ENCODE measurements around the gene ZBED5.
"Not testable (repeated sequence)": the region's sequence is repeated elsewhere in the genome, so short reads cannot be mapped to it uniquely, and the experiment has no call there.

ZBED5 gene

GRCh38 chr11:10895285-10895684 lies 37.4 kb upstream of the ZBED5 start:
- WGBS, 2 experiments, result 95 to 100% methylated on average over 2 of the region's 2 CpGs
- Histone ChIP-seq H3K36me3 (ENCODE audit: control insufficient read depth, insufficient read depth, low read length) (no peaks in the 10 kb centered on the region), H3K9me3 (ENCODE audit: control insufficient read depth, low read length) (no peaks in the 10 kb centered on the region), H3K4me1 (ENCODE audit: control insufficient read depth, insufficient read depth, low read length) (no peaks in the 10 kb centered on the region), H3K27ac (ENCODE audit: insufficient read depth, low read depth, low read length, poor library complexity, severe bottlenecking) (no peak overlapping the region), H3K4me3 (ENCODE audit: insufficient read depth, low read depth, low read length) (no peak overlapping the region), H3K27me3 (ENCODE audit: control insufficient read depth, insufficient read depth, low read length, poor library complexity, severe bottlenecking) (no peaks in the 10 kb centered on the region)

- Histone ChIP-seq H3K36me3 (ENCODE audit: control insufficient read depth, insufficient read depth, low read length) (no peaks in the 10 kb centered on the region), H3K4me1 (ENCODE audit: control insufficient read depth, insufficient read depth, low read length) (no peaks in the 10 kb centered on the region), H3K4me3 (ENCODE audit: insufficient read depth, low read depth, low read length) (no peak overlapping the region), H3K27me3 (ENCODE audit: control insufficient read depth, insufficient read depth, low read length, poor library complexity, severe bottlenecking) (no peaks in the 10 kb centered on the region), H3K9me3 (ENCODE audit: control insufficient read depth, low read length) (no peaks in the 10 kb centered on the region), H3K27ac (ENCODE audit: insufficient read depth, low read depth, low read length, poor library complexity, severe bottlenecking) (no peak overlapping the region)
- WGBS, 2 experiments, result 88 to 100% methylated on average over 1 of the region's 1 CpG
Observed at GRCh38 chr11:10894666-10895065, 36.8 kb upstream of the ZBED5 start.

GRCh38 chr11:10893714-10894151 lies 35.9 kb upstream of the ZBED5 start:
- no peak overlapping the region for H3K4me3 ChIP-seq (ENCODE audit: insufficient read depth, low read depth, low read length)
- H3K4me1 ChIP-seq (ENCODE audit: control insufficient read depth, insufficient read depth, low read length), result no peaks in the 10 kb centered on the region
- H3K9me3 ChIP-seq (ENCODE audit: control insufficient read depth, low read length), result no peaks in the 10 kb centered on the region
- no peak overlapping the region for H3K27ac ChIP-seq (ENCODE audit: insufficient read depth, low read depth, low read length, poor library complexity, severe bottlenecking)
- no peaks in the 10 kb centered on the region for H3K36me3 ChIP-seq (ENCODE audit: control insufficient read depth, insufficient read depth, low read length)
- no peaks in the 10 kb centered on the region for H3K27me3 ChIP-seq (ENCODE audit: control insufficient read depth, insufficient read depth, low read length, poor library complexity, severe bottlenecking)

GRCh38 chr11:10892250-10892649 lies 34.4 kb upstream of the ZBED5 start:
- H3K27ac ChIP-seq (ENCODE audit: insufficient read depth, low read depth, low read length, poor library complexity, severe bottlenecking), result no peak overlapping the region

GRCh38 chr11:10891151-10891720 lies 33.4 kb upstream of the ZBED5 start:
- Histone ChIP-seq H3K4me3 (ENCODE audit: insufficient read depth, low read depth, low read length) (no peak overlapping the region), H3K36me3 (ENCODE audit: control insufficient read depth, insufficient read depth, low read length) (no peaks in the 10 kb centered on the region), H3K9me3 (ENCODE audit: control insufficient read depth, low read length) (no peaks in the 10 kb centered on the region), H3K27me3 (ENCODE audit: control insufficient read depth, insufficient read depth, low read length, poor library complexity, severe bottlenecking) (no peaks in the 10 kb centered on the region), H3K27ac (ENCODE audit: insufficient read depth, low read depth, low read length, poor library complexity, severe bottlenecking) (no peak overlapping the region), H3K4me1 (ENCODE audit: control insufficient read depth, insufficient read depth, low read length) (no peaks in the 10 kb centered on the region)
- 92 to 95% methylated on average over 1 of the region's 1 CpG for WGBS, 2 experiments

More at GRCh38 chr11:10892250-10892649, 34.4 kb upstream of the ZBED5 start:
- Histone ChIP-seq H3K27me3 (ENCODE audit: control insufficient read depth, insufficient read depth, low read length, poor library complexity, severe bottlenecking) (no peaks in the 10 kb centered on the region), H3K36me3 (ENCODE audit: control insufficient read depth, insufficient read depth, low read length) (no peaks in the 10 kb centered on the region), H3K4me1 (ENCODE audit: control insufficient read depth, insufficient read depth, low read length) (no peaks in the 10 kb centered on the region), H3K9me3 (ENCODE audit: control insufficient read depth, low read length) (no peaks in the 10 kb centered on the region), H3K4me3 (ENCODE audit: insufficient read depth, low read depth, low read length) (no peak overlapping the region)
- 97% methylated on average over 2 of the region's 2 CpGs for WGBS, 2 experiments

- not testable (repeated sequence) for H3K4me3 ChIP-seq (ENCODE audit: insufficient read depth, low read depth, low read length); H3K9me3 ChIP-seq (ENCODE audit: control insufficient read depth, low read length); H3K27ac ChIP-seq (ENCODE audit: insufficient read depth, low read depth, low read length, poor library complexity, severe bottlenecking); H3K36me3 ChIP-seq (ENCODE audit: control insufficient read depth, insufficient read depth, low read length); H3K27me3 ChIP-seq (ENCODE audit: control insufficient read depth, insufficient read depth, low read length, poor library complexity, severe bottlenecking); H3K4me1 ChIP-seq (ENCODE audit: control insufficient read depth, insufficient read depth, low read length)
Observed at GRCh38 chr11:10890083-10890482, 32.2 kb upstream of the ZBED5 start.

GRCh38 chr11:10887307-10887706 lies 29.5 kb upstream of the ZBED5 start:
- no peaks in the 10 kb centered on the region for H3K36me3 ChIP-seq (ENCODE audit: control insufficient read depth, insufficient read depth, low read length)
- H3K27ac ChIP-seq (ENCODE audit: insufficient read depth, low read depth, low read length, poor library complexity, severe bottlenecking), result no peak overlapping the region
- no peaks in the 10 kb centered on the region for H3K27me3 ChIP-seq (ENCODE audit: control insufficient read depth, insufficient read depth, low read length, poor library complexity, severe bottlenecking)

GRCh38 chr11:10886652-10887250 lies 28.9 kb upstream of the ZBED5 start:
- H3K36me3 ChIP-seq (ENCODE audit: control insufficient read depth, insufficient read depth, low read length), result no peaks in the 10 kb centered on the region
- no peaks in the 10 kb centered on the region for H3K4me1 ChIP-seq (ENCODE audit: control insufficient read depth, insufficient read depth, low read length)
- no peak overlapping the region for H3K27ac ChIP-seq (ENCODE audit: insufficient read depth, low read depth, low read length, poor library complexity, severe bottlenecking)
- H3K27me3 ChIP-seq (ENCODE audit: control insufficient read depth, insufficient read depth, low read length, poor library complexity, severe bottlenecking), result no peaks in the 10 kb centered on the region
- 89 to 95% methylated on average over 2 to 3 of the region's 3 CpGs for WGBS, 2 experiments
- H3K4me3 ChIP-seq (ENCODE audit: insufficient read depth, low read depth, low read length), result no peak overlapping the region
- H3K9me3 ChIP-seq (ENCODE audit: control insufficient read depth, low read length), result no peaks in the 10 kb centered on the region

More at GRCh38 chr11:10887307-10887706, 29.5 kb upstream of the ZBED5 start:
- H3K4me3 ChIP-seq (ENCODE audit: insufficient read depth, low read depth, low read length), result no peak overlapping the region
- H3K4me1 ChIP-seq (ENCODE audit: control insufficient read depth, insufficient read depth, low read length), result no peaks in the 10 kb centered on the region
- no peaks in the 10 kb centered on the region for H3K9me3 ChIP-seq (ENCODE audit: control insufficient read depth, low read length)

GRCh38 chr11:10885703-10886363 lies 28.0 kb upstream of the ZBED5 start:
- Histone ChIP-seq H3K4me3 (ENCODE audit: insufficient read depth, low read depth, low read length) (no peak overlapping the region), H3K9me3 (ENCODE audit: control insufficient read depth, low read length) (no peaks in the 10 kb centered on the region), H3K36me3 (ENCODE audit: control insufficient read depth, insufficient read depth, low read length) (no peaks in the 10 kb centered on the region), H3K4me1 (ENCODE audit: control insufficient read depth, insufficient read depth, low read length) (no peaks in the 10 kb centered on the region), H3K27me3 (ENCODE audit: control insufficient read depth, insufficient read depth, low read length, poor library complexity, severe bottlenecking) (no peaks in the 10 kb centered on the region), H3K27ac (ENCODE audit: insufficient read depth, low read depth, low read length, poor library complexity, severe bottlenecking) (no peak overlapping the region)
- 89 to 95% methylated on average over 1 to 2 of the region's 2 CpGs for WGBS, 2 experiments

- not testable (repeated sequence) for H3K4me3 ChIP-seq (ENCODE audit: insufficient read depth, low read depth, low read length); H3K27ac ChIP-seq (ENCODE audit: insufficient read depth, low read depth, low read length, poor library complexity, severe bottlenecking)
- 90 to 95% methylated on average over 4 of the region's 4 CpGs for WGBS, 2 experiments
Observed at GRCh38 chr11:10884292-10884691, 26.4 kb upstream of the ZBED5 start.

More at GRCh38 chr11:10884292-10884691, 26.4 kb upstream of the ZBED5 start:
- not testable (repeated sequence) for H3K9me3 ChIP-seq (ENCODE audit: control insufficient read depth, low read length); H3K4me1 ChIP-seq (ENCODE audit: control insufficient read depth, insufficient read depth, low read length); H3K27me3 ChIP-seq (ENCODE audit: control insufficient read depth, insufficient read depth, low read length, poor library complexity, severe bottlenecking); H3K36me3 ChIP-seq (ENCODE audit: control insufficient read depth, insufficient read depth, low read length)
